HepG2 (cell line): Measurements from ENCODE around the gene TTBK1.

Experiments
- TBP ChIP-seq: sonication (generic); formaldehyde crosslinking; IDR thresholded peaks from 2 replicates; pipeline ENCODE4 v1.5.0; 2020; ENCODE audit warnings: missing genetic modification reagents
- ZNF354B ChIP-seq: sonication (generic); formaldehyde crosslinking; IDR thresholded peaks from 2 replicates; pipeline ENCODE4 v1.8.0; 2022; ENCODE audit warnings: mild to moderate bottlenecking, missing genetic modification reagents
- ZNF501 ChIP-seq: sonication (generic); formaldehyde crosslinking; IDR thresholded peaks from 2 replicates; pipeline ENCODE4 v1.5.1; 2020; ENCODE audit warnings: mild to moderate bottlenecking, moderate library complexity, missing genetic modification reagents
- ZNF589 ChIP-seq: sonication (generic); formaldehyde crosslinking; conservative IDR thresholded peaks from 2 replicates; pipeline ENCODE4 v1.8.0; 2022; ENCODE audit warnings: mild to moderate bottlenecking, moderate library complexity, missing genetic modification reagents
- TF ChIP-seq, protein P1 (sequence below): sonication (generic); formaldehyde crosslinking; IDR thresholded peaks from 2 replicates; pipeline ENCODE4 v1.5.0; 2020; ENCODE audit warnings: mild to moderate bottlenecking, missing genetic modification reagents, moderate library complexity
- TF ChIP-seq, protein P2 (sequence below): IDR thresholded peaks from 2 replicates; pipeline ENCODE4 v1.6.1; 2016; ENCODE audit warnings: mild to moderate bottlenecking
- TF ChIP-seq, protein P3 (sequence below): sonication (generic); formaldehyde crosslinking; IDR thresholded peaks from 2 replicates; pipeline ENCODE4 v1.4.0; 2020; ENCODE audit warnings: missing genetic modification reagents
- TF ChIP-seq, protein P4 (sequence below): sonication (generic); formaldehyde crosslinking; IDR thresholded peaks from 2 replicates; pipeline ENCODE4 v1.5.1; 2020; ENCODE audit warnings: missing genetic modification reagents, mild to moderate bottlenecking, borderline replicate concordance

DNA sequence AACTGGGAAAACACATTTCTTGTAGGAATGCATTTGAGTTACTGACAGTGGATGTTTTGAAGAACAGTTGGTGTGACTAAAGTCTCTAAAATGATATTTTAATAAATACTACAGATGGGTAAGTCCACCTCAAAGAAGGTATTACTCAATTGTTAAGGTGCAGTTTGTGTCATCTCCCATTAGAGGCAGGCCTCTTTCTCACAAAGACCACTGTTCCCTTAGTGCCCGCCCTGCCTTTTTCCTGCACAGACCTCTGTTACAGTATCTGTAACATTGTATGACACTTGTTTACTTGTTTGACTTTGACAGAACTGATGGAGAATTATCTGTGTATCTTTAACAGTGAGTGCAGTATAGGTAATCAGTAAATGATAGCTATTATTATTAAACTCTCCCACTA, 70.5 kb downstream of the TTBK1 start:
- TF ChIP-seq ZNF589 (CRISPR knock-in tag) = no peak
- TF ChIP-seq, protein P1, sequence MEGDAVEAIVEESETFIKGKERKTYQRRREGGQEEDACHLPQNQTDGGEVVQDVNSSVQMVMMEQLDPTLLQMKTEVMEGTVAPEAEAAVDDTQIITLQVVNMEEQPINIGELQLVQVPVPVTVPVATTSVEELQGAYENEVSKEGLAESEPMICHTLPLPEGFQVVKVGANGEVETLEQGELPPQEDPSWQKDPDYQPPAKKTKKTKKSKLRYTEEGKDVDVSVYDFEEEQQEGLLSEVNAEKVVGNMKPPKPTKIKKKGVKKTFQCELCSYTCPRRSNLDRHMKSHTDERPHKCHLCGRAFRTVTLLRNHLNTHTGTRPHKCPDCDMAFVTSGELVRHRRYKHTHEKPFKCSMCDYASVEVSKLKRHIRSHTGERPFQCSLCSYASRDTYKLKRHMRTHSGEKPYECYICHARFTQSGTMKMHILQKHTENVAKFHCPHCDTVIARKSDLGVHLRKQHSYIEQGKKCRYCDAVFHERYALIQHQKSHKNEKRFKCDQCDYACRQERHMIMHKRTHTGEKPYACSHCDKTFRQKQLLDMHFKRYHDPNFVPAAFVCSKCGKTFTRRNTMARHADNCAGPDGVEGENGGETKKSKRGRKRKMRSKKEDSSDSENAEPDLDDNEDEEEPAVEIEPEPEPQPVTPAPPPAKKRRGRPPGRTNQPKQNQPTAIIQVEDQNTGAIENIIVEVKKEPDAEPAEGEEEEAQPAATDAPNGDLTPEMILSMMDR = no peak
- TF ChIP-seq ZNF501 (CRISPR knock-in tag) = no peak
- no peak for TF ChIP-seq TBP
- TF ChIP-seq, protein P2, sequence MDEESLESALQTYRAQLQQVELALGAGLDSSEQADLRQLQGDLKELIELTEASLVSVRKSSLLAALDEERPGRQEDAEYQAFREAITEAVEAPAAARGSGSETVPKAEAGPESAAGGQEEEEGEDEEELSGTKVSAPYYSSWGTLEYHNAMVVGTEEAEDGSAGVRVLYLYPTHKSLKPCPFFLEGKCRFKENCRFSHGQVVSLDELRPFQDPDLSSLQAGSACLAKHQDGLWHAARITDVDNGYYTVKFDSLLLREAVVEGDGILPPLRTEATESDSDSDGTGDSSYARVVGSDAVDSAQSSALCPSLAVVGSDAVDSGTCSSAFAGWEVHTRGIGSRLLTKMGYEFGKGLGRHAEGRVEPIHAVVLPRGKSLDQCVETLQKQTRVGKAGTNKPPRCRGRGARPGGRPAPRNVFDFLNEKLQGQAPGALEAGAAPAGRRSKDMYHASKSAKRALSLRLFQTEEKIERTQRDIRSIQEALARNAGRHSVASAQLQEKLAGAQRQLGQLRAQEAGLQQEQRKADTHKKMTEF (CRISPR knock-in tag) = no peak
- no peak for TF ChIP-seq ZNF354B (CRISPR knock-in tag)
- TF ChIP-seq, protein P3, sequence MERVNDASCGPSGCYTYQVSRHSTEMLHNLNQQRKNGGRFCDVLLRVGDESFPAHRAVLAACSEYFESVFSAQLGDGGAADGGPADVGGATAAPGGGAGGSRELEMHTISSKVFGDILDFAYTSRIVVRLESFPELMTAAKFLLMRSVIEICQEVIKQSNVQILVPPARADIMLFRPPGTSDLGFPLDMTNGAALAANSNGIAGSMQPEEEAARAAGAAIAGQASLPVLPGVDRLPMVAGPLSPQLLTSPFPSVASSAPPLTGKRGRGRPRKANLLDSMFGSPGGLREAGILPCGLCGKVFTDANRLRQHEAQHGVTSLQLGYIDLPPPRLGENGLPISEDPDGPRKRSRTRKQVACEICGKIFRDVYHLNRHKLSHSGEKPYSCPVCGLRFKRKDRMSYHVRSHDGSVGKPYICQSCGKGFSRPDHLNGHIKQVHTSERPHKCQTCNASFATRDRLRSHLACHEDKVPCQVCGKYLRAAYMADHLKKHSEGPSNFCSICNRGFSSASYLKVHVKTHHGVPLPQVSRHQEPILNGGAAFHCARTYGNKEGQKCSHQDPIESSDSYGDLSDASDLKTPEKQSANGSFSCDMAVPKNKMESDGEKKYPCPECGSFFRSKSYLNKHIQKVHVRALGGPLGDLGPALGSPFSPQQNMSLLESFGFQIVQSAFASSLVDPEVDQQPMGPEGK (CRISPR knock-in tag) = no peak
- TF ChIP-seq, protein P4, sequence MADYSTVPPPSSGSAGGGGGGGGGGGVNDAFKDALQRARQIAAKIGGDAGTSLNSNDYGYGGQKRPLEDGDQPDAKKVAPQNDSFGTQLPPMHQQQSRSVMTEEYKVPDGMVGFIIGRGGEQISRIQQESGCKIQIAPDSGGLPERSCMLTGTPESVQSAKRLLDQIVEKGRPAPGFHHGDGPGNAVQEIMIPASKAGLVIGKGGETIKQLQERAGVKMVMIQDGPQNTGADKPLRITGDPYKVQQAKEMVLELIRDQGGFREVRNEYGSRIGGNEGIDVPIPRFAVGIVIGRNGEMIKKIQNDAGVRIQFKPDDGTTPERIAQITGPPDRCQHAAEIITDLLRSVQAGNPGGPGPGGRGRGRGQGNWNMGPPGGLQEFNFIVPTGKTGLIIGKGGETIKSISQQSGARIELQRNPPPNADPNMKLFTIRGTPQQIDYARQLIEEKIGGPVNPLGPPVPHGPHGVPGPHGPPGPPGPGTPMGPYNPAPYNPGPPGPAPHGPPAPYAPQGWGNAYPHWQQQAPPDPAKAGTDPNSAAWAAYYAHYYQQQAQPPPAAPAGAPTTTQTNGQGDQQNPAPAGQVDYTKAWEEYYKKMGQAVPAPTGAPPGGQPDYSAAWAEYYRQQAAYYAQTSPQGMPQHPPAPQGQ = no peak
